ENCODE measurements around the gene NAALADL2.
"Not testable (repeated sequence)": the region's sequence is repeated elsewhere in the genome, so short reads cannot be mapped to it uniquely, and the experiment has no call there.

Gene NAALADL2

DNA sequence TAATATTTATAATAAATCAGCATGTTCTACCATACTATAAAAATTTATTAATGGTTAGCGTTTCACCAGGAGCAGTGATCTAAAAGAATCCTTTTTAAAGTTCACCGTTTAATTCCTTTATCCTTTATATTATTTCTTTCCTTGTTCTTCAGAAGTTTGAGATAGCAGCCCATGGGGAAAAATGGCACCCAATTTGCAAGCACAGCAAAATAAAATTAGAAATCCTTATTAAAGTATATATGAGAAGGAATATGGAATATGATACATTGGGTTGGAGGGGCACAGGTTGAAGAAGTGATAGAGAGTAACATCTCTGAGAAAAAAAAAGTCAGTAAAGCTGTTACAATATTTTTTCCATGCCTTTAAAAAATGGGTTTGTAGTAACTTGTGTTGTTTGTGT lies 892.0 kb downstream of the NAALADL2 start:
- Histone ChIP-seq H3K9me3 (ENCODE audit: low read length) (no peaks in the 10 kb centered on the region), H3K27me3 (ENCODE audit: control insufficient read depth in 1 of 2, insufficient read depth in 2 of 2, low read length in 2 of 2) (no peaks in the 10 kb centered on the region), H3K4me3 (ENCODE audit: low read depth in 1 of 2, low read length in 2 of 2) (no peak overlapping the region), H3K36me3 (ENCODE audit: insufficient read depth, low read length) (no peaks in the 10 kb centered on the region), H3K4me1 (ENCODE audit: insufficient read depth, low read length) (no peaks in the 10 kb centered on the region), H3K9ac (ENCODE audit: low read length) (no peak overlapping the region), H3K27ac (ENCODE audit: low read depth, low read length) (no peak overlapping the region)

GRCh38 chr3:175763948-175764347 lies 904.8 kb downstream of the NAALADL2 start:
- Histone ChIP-seq H3K36me3 (ENCODE audit: insufficient read depth, low read length) (no peaks in the 10 kb centered on the region), H3K9ac (ENCODE audit: low read length) (no peak overlapping the region), H3K4me1 (ENCODE audit: insufficient read depth, low read length) (no peaks in the 10 kb centered on the region), H3K9me3 (ENCODE audit: low read length) (no peaks in the 10 kb centered on the region), H3K27ac (ENCODE audit: low read depth, low read length) (no peak overlapping the region), H3K27me3 (ENCODE audit: control insufficient read depth in 1 of 2, insufficient read depth in 2 of 2, low read length in 2 of 2) (no peaks in the 10 kb centered on the region), H3K4me3 (ENCODE audit: low read depth in 1 of 2, low read length in 2 of 2) (no peak overlapping the region)

GRCh38 chr3:175764722-175765121 lies 905.6 kb downstream of the NAALADL2 start:
- Histone ChIP-seq H3K27me3 (ENCODE audit: control insufficient read depth in 1 of 2, insufficient read depth in 2 of 2, low read length in 2 of 2) (no peaks in the 10 kb centered on the region), H3K9me3 (ENCODE audit: low read length) (no peaks in the 10 kb centered on the region), H3K9ac (ENCODE audit: low read length) (no peak overlapping the region), H3K36me3 (ENCODE audit: insufficient read depth, low read length) (no peaks in the 10 kb centered on the region), H3K27ac (ENCODE audit: low read depth, low read length) (no peak overlapping the region), H3K4me1 (ENCODE audit: insufficient read depth, low read length) (no peaks in the 10 kb centered on the region), H3K4me3 (ENCODE audit: low read depth in 1 of 2, low read length in 2 of 2) (no peak overlapping the region)

GRCh38 chr3:175770426-175770825 lies 911.3 kb downstream of the NAALADL2 start:
- Histone ChIP-seq H3K9me3 (ENCODE audit: low read length) (no peaks in the 10 kb centered on the region), H3K9ac (ENCODE audit: low read length) (no peak overlapping the region), H3K4me3 (ENCODE audit: low read depth in 1 of 2, low read length in 2 of 2) (no peak overlapping the region), H3K27ac (ENCODE audit: low read depth, low read length) (no peak overlapping the region), H3K4me1 (ENCODE audit: insufficient read depth, low read length) (no peaks in the 10 kb centered on the region), H3K27me3 (ENCODE audit: control insufficient read depth in 1 of 2, insufficient read depth in 2 of 2, low read length in 2 of 2) (no peaks in the 10 kb centered on the region), H3K36me3 (ENCODE audit: insufficient read depth, low read length) (no peaks in the 10 kb centered on the region)

GRCh38 chr3:175777495-175777894 lies 918.4 kb downstream of the NAALADL2 start:
- no peak overlapping the region for H3K9ac ChIP-seq (ENCODE audit: low read length)
- no peaks in the 10 kb centered on the region for H3K9me3 ChIP-seq (ENCODE audit: low read length)
- H3K4me3 ChIP-seq (ENCODE audit: low read depth in 1 of 2, low read length in 2 of 2) = no peak overlapping the region
- no peaks in the 10 kb centered on the region for H3K27me3 ChIP-seq (ENCODE audit: control insufficient read depth in 1 of 2, insufficient read depth in 2 of 2, low read length in 2 of 2)
- no peaks in the 10 kb centered on the region for H3K4me1 ChIP-seq (ENCODE audit: insufficient read depth, low read length)
- H3K27ac ChIP-seq (ENCODE audit: low read depth, low read length) = no peak overlapping the region
- H3K36me3 ChIP-seq (ENCODE audit: insufficient read depth, low read length) = no peaks in the 10 kb centered on the region

- H3K4me1 ChIP-seq (ENCODE audit: insufficient read depth, low read length) = no peaks in the 10 kb centered on the region
- H3K27me3 ChIP-seq (ENCODE audit: control insufficient read depth in 1 of 2, insufficient read depth in 2 of 2, low read length in 2 of 2) = no peaks in the 10 kb centered on the region
- no peaks in the 10 kb centered on the region for H3K36me3 ChIP-seq (ENCODE audit: insufficient read depth, low read length)
- H3K9me3 ChIP-seq (ENCODE audit: low read length) = no peaks in the 10 kb centered on the region
- no peak overlapping the region for H3K9ac ChIP-seq (ENCODE audit: low read length)
- no peak overlapping the region for H3K4me3 ChIP-seq (ENCODE audit: low read depth in 1 of 2, low read length in 2 of 2)
- H3K27ac ChIP-seq (ENCODE audit: low read depth, low read length) = no peak overlapping the region
These were observed 918.8 kb downstream of the NAALADL2 start for GRCh38 chr3:175777965-175778364.

DNA sequence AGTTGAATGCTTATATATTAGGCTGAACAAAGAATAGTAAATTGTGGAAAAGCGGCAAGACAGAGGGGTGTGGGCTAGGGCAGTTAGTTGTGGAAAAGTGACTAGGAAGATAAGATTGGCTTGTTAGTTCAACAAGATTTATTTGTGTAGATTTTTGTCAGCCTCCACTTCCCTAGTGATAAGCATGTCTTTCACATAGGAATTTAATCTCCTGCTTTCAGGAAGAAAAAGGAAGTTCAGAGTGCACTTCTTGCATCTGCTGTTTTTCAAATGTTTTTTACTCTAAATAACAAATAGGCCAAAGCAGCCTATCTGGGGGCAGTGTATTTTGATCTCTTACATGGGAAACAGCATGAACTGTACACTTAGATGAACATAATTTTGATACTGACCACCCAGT lies 919.9 kb downstream of the NAALADL2 start:
- no peak overlapping the region for H3K9ac ChIP-seq (ENCODE audit: low read length)
- no peak overlapping the region for H3K4me3 ChIP-seq (ENCODE audit: low read depth in 1 of 2, low read length in 2 of 2)
- no peaks in the 10 kb centered on the region for H3K36me3 ChIP-seq (ENCODE audit: insufficient read depth, low read length)
- no peaks in the 10 kb centered on the region for H3K9me3 ChIP-seq (ENCODE audit: low read length)
- no peaks in the 10 kb centered on the region for H3K4me1 ChIP-seq (ENCODE audit: insufficient read depth, low read length)
- no peaks in the 10 kb centered on the region for H3K27me3 ChIP-seq (ENCODE audit: control insufficient read depth in 1 of 2, insufficient read depth in 2 of 2, low read length in 2 of 2)
- no peak overlapping the region for H3K27ac ChIP-seq (ENCODE audit: low read depth, low read length)

DNA sequence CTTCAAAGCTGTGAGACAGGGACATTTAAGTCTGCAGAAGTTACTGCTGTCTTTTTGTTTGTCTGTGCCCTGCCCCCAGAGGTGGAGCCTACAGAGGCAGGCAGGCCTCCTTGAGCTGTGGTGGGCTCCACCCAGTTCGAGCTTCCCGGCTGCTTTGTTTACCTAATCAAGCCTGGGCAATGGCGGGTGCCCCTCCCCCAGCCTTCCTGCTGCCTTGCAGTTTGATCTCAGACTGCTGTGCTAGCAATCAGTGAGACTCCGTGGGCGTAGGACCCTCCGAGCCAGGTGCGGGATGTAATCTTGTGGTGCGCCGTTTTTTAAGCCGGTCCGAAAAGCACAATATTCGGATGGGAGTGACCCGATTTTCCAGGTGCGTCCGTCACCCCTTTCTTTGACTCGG lies 928.0 kb downstream of the NAALADL2 start:
- H3K27ac ChIP-seq (ENCODE audit: low read depth, low read length); H3K9me3 ChIP-seq (ENCODE audit: low read length); H3K36me3 ChIP-seq (ENCODE audit: insufficient read depth, low read length); H3K4me3 ChIP-seq (ENCODE audit: low read depth in 1 of 2, low read length in 2 of 2); H3K27me3 ChIP-seq (ENCODE audit: control insufficient read depth in 1 of 2, insufficient read depth in 2 of 2, low read length in 2 of 2); H3K4me1 ChIP-seq (ENCODE audit: insufficient read depth, low read length); H3K9ac ChIP-seq (ENCODE audit: low read length): not testable (repeated sequence)

DNA sequence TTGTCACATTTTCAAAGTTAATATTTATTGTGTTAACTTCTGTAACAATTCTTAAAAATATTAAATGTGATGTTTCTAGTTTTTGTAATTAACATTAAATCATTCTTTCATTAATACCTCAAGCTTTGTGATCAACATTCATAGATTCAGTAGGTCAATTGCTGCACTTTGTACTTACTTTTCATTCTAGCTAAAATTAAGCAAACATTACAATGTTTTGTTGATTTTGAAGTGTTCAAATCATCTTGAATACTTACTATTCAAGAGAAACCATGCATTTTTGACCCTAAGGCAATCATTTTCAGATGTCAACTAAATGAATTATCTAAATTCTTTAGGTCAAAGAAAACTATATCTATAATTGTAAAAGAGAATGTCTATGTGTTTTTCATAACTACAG lies 933.1 kb downstream of the NAALADL2 start:
- H3K27ac ChIP-seq (ENCODE audit: low read depth, low read length) = no peak overlapping the region
- no peaks in the 10 kb centered on the region for H3K27me3 ChIP-seq (ENCODE audit: control insufficient read depth in 1 of 2, insufficient read depth in 2 of 2, low read length in 2 of 2)
- no peaks in the 10 kb centered on the region for H3K9me3 ChIP-seq (ENCODE audit: low read length)
- H3K36me3 ChIP-seq (ENCODE audit: insufficient read depth, low read length) = no peaks in the 10 kb centered on the region
- no peak overlapping the region for H3K4me3 ChIP-seq (ENCODE audit: low read depth in 1 of 2, low read length in 2 of 2)
- no peaks in the 10 kb centered on the region for H3K4me1 ChIP-seq (ENCODE audit: insufficient read depth, low read length)
- no peak overlapping the region for H3K9ac ChIP-seq (ENCODE audit: low read length)

GRCh38 chr3:175798326-175798725 lies 939.2 kb downstream of the NAALADL2 start:
- H3K36me3 ChIP-seq (ENCODE audit: insufficient read depth, low read length) = no peaks in the 10 kb centered on the region
- no peak overlapping the region for H3K27ac ChIP-seq (ENCODE audit: low read depth, low read length)
- no peaks in the 10 kb centered on the region for H3K27me3 ChIP-seq (ENCODE audit: control insufficient read depth in 1 of 2, insufficient read depth in 2 of 2, low read length in 2 of 2)
- H3K4me3 ChIP-seq (ENCODE audit: low read depth in 1 of 2, low read length in 2 of 2) = no peak overlapping the region
- H3K9me3 ChIP-seq (ENCODE audit: low read length) = no peaks in the 10 kb centered on the region
- no peak overlapping the region for H3K9ac ChIP-seq (ENCODE audit: low read length)
- H3K4me1 ChIP-seq (ENCODE audit: insufficient read depth, low read length) = no peaks in the 10 kb centered on the region

DNA sequence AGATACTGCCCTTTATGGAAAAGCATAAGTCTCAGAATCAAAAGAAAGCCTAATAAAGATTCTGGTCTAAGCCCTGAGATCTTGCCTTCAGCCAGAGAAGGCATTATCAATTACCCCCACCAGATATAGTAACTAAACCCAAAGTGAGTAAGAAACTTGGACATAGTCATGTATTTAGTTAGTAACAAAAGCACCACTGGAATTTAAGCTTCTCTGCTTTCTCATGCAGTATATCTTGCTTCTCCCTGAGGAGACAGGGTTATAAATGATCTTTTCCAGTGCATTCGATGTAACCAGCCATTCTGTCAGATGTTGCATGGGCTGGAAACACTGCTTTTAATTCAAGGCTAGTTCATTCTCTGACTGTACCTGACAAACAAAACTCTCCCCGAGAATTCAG lies 946.7 kb downstream of the NAALADL2 start:
- H3K9me3 ChIP-seq (ENCODE audit: low read length) = no peaks in the 10 kb centered on the region
- no peaks in the 10 kb centered on the region for H3K36me3 ChIP-seq (ENCODE audit: insufficient read depth, low read length)
- H3K27ac ChIP-seq (ENCODE audit: low read depth, low read length) = no peak overlapping the region
- H3K27me3 ChIP-seq (ENCODE audit: control insufficient read depth in 1 of 2, insufficient read depth in 2 of 2, low read length in 2 of 2) = no peaks in the 10 kb centered on the region
- H3K9ac ChIP-seq (ENCODE audit: low read length) = no peak overlapping the region
- H3K4me3 ChIP-seq (ENCODE audit: low read depth in 1 of 2, low read length in 2 of 2) = no peak overlapping the region
- H3K4me1 ChIP-seq (ENCODE audit: insufficient read depth, low read length) = no peaks in the 10 kb centered on the region

DNA sequence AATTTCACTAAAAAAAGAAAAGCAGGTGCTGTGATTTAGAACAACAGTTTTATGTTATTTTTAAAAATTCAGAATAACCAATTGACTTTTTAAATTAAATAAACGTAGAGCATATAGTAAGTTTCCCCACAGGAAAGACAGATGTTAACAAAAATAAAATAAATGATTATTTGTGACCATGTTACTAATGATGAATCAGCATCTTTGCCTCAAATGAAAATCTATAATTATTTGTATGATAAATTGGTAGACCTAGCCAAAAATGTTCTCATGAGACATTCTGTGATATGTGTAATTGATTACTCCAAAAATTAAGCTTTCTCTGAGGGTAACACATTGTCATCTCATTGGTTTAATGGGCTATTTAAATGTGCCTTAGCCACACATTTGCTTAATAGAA lies 948.0 kb downstream of the NAALADL2 start:
- Histone ChIP-seq H3K27ac (ENCODE audit: low read depth, low read length) (no peak overlapping the region), H3K36me3 (ENCODE audit: insufficient read depth, low read length) (no peaks in the 10 kb centered on the region), H3K27me3 (ENCODE audit: control insufficient read depth in 1 of 2, insufficient read depth in 2 of 2, low read length in 2 of 2) (no peaks in the 10 kb centered on the region), H3K9ac (ENCODE audit: low read length) (no peak overlapping the region), H3K4me3 (ENCODE audit: low read depth in 1 of 2, low read length in 2 of 2) (no peak overlapping the region), H3K4me1 (ENCODE audit: insufficient read depth, low read length) (no peaks in the 10 kb centered on the region), H3K9me3 (ENCODE audit: low read length) (no peaks in the 10 kb centered on the region)

All from muscle layer of colon (tissue), 2 donors.